PFSK-1 (cell line): ENCODE results near the gene MEI1.

Experiments
- FOXP2 ChIP-seq: optimal IDR thresholded peaks from 2 replicates; pipeline ENCODE3; 2011; ENCODE audit warnings: borderline replicate concordance, control low read depth, inconsistent platforms; ENCODE audit not compliant: insufficient read depth; ENCODE audit errors: extremely low read length, extremely low read depth
- POLR2AphosphoS5 ChIP-seq: IDR thresholded peaks from 2 replicates; pipeline ENCODE4 v1.6.1; 2012; ENCODE audit warnings: low read depth, mild to moderate bottlenecking, control low read depth, low read length, moderate library complexity
- REST ChIP-seq, 2 experiments: IDR thresholded peaks; 2 replicates each; pipeline versions ENCODE4 v1.6.1 to v1.8.0; 2011 to 2012; ENCODE audit warnings: low read depth in 2 of 2, low read length in 2 of 2, control low read depth in 1 of 2, inconsistent platforms in 1 of 2, mild to moderate bottlenecking in 1 of 2, moderate library complexity in 1 of 2; ENCODE audit not compliant: insufficient read depth in 1 of 2
- SIN3A ChIP-seq: IDR thresholded peaks from 2 replicates; pipeline ENCODE4 v1.6.1; 2012; ENCODE audit warnings: mild to moderate bottlenecking, low read length, moderate library complexity, borderline replicate concordance; ENCODE audit not compliant: insufficient read depth
- TAF1 ChIP-seq: IDR thresholded peaks from 2 replicates; pipeline ENCODE4 v1.6.1; 2012; ENCODE audit warnings: low read length, control low read depth, borderline replicate concordance; ENCODE audit not compliant: insufficient read depth

The MEI1 gene

GRCh38 chr22:41656556-41656955 lies 42.7 kb upstream of the MEI1 start:
- no peak for TF ChIP-seq REST (IDR thresholded peaks at IDR 0.05; ENCODE audit: insufficient read depth in 1 of 2, low read depth in 2 of 2, low read length in 2 of 2)

- TF ChIP-seq TAF1 (no peak), REST (IDR thresholded peaks at IDR 0.05; ENCODE audit: insufficient read depth in 1 of 2, low read depth in 2 of 2, low read length in 2 of 2) (no peak), FOXP2 (no peak), POLR2AphosphoS5 (no peak), SIN3A (no peak)
These were observed 41.6 kb upstream of the MEI1 start for GRCh38 chr22:41657709-41658108.

- TF ChIP-seq REST (IDR thresholded peaks at IDR 0.05; ENCODE audit: insufficient read depth in 1 of 2, low read depth in 2 of 2, low read length in 2 of 2) (no peak), POLR2AphosphoS5 (no peak), TAF1 (no peak), SIN3A (no peak), FOXP2 (no peak)
These were observed 40.4 kb upstream of the MEI1 start for GRCh38 chr22:41658869-41659268.

- TF ChIP-seq SIN3A, result no peak
- TF ChIP-seq POLR2AphosphoS5, result no peak
- no peak for TF ChIP-seq TAF1
These were observed 39.4 kb upstream of the MEI1 start for GRCh38 chr22:41659941-41660340.

GRCh38 chr22:41660416-41660815 lies 38.9 kb upstream of the MEI1 start:
- TF ChIP-seq TAF1, result no peak
- TF ChIP-seq FOXP2, result no peak
- TF ChIP-seq SIN3A, result no peak

GRCh38 chr22:41661088-41661487 lies 38.2 kb upstream of the MEI1 start:
- no peak for TF ChIP-seq TAF1
- no peak for TF ChIP-seq POLR2AphosphoS5
- no peak for TF ChIP-seq FOXP2
- no peak for TF ChIP-seq REST (IDR thresholded peaks at IDR 0.05; ENCODE audit: insufficient read depth in 1 of 2, low read depth in 2 of 2, low read length in 2 of 2)
- TF ChIP-seq SIN3A, result no peak
